ENCODE measurements around the gene RGMA.
"Not testable (repeated sequence)": the region's sequence is repeated elsewhere in the genome, so short reads cannot be mapped to it uniquely, and the experiment has no call there.

The RGMA gene

GRCh38 chr15:93066224-93066681 lies 22.8 kb downstream of the RGMA start:
- TF ChIP-seq CTCF (IDR thresholded peaks at IDR 0.05; ENCODE audit: borderline replicate concordance, control extremely low read depth, extremely low read depth, insufficient read depth, missing control alignments): no peak
- in situ Hi-C loops (cut with MboI; ENCODE audit: low sequenced_read_pairs, unreplicated experiment): no loop called here

DNA sequence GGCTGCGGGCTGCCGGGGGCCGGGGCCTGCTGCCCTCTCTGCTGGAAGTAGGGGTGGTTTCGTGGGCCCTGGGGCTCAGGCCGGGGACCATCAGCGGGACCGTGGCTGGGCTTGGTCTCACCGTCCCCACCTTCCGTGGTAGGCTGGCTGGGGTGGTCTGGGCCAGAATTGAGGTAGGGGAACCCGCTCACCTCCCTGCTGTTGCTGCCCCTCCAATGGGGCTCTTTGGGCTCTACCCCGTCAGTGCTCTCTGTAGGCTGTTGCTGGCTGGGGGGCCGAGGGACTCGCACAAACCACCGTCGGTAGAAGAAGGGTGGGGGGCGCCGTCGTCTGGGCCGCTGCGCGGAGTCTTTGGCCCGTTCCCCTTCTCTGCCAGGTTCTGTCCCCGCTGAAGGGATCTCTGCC lies 23.4 kb downstream of the RGMA start:
- in situ Hi-C loops (cut with MboI; ENCODE audit: low sequenced_read_pairs, unreplicated experiment): no loop called here
- no peak for DNase-seq (ENCODE audit: low spot score)
- no peak for TF ChIP-seq CTCF (IDR thresholded peaks at IDR 0.05; ENCODE audit: borderline replicate concordance, control extremely low read depth, extremely low read depth, insufficient read depth, missing control alignments)

More at GRCh38 chr15:93066224-93066681, 22.8 kb downstream of the RGMA start:
- no peak for DNase-seq (ENCODE audit: low spot score)

- in situ Hi-C loops (cut with MboI; ENCODE audit: low sequenced_read_pairs, unreplicated experiment): no loop called here
- no peak for TF ChIP-seq CTCF (IDR thresholded peaks at IDR 0.05; ENCODE audit: borderline replicate concordance, control extremely low read depth, extremely low read depth, insufficient read depth, missing control alignments)
- DNase-seq (ENCODE audit: low spot score): no peak
Measured at GRCh38 chr15:93063796-93064690, 25.0 kb downstream of the RGMA start.

- in situ Hi-C loops (cut with MboI; ENCODE audit: low sequenced_read_pairs, unreplicated experiment): no loop called here
- TF ChIP-seq CTCF (IDR thresholded peaks at IDR 0.05; ENCODE audit: borderline replicate concordance, control extremely low read depth, extremely low read depth, insufficient read depth, missing control alignments): no peak
- DNase-seq (ENCODE audit: low spot score): no peak
Measured at GRCh38 chr15:93063262-93063671, 25.7 kb downstream of the RGMA start.

GRCh38 chr15:93062628-93063261 lies 26.3 kb downstream of the RGMA start:
- DNase-seq (ENCODE audit: low spot score); in situ Hi-C loops (cut with MboI; ENCODE audit: low sequenced_read_pairs, unreplicated experiment): not testable (repeated sequence)

- in situ Hi-C loops (cut with MboI; ENCODE audit: low sequenced_read_pairs, unreplicated experiment): no loop called here
- no peak for TF ChIP-seq CTCF (IDR thresholded peaks at IDR 0.05; ENCODE audit: borderline replicate concordance, control extremely low read depth, extremely low read depth, insufficient read depth, missing control alignments)
- no peak for DNase-seq (ENCODE audit: low spot score)
Measured at GRCh38 chr15:93060336-93061248, 28.4 kb downstream of the RGMA start.
